GM12873 (cell line): ENCODE data around the gene XNDC1N.

Experiments
- TF ChIP-seq, protein P1 (sequence below): IDR thresholded peaks from 2 replicates; pipeline ENCODE4 v1.5.1; 2012; ENCODE audit warnings: low read depth, mild to moderate bottlenecking, moderate library complexity, low read length, control low read depth; ENCODE audit not compliant: insufficient read depth; ENCODE audit errors: missing control alignments

The XNDC1N gene

DNA sequence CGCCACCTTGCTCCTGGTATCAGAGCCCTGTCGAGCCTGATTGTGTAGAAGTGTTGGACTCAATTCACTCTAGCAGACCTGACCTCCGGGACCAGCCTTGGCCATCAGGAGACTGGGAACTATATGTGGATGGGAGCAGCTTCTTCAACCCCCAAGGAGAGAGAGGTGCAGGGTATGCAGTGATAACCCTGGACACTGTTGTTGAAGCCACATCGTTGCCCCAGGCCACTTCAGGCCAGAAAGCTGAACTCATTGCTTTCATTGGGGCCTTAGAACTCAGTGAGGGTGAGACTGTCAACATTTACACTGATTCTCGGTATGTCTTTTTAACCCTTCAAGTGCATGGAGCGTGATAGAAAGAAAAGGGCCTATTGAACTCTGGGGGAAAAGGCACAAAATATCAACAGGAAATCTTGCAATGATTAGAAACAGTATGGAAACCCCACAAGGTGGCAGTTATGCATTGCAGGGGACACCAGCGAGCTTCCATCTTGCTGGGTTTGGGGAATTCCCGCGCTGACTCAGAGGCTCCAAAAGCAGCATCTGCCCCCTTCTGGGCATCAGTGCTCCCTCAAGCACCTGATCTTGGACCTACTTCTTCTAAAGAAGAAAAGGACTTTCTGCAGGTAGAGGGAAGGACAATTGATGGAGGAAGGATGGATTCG lies 16.9 kb downstream of the XNDC1N start:
- TF ChIP-seq, protein P1, sequence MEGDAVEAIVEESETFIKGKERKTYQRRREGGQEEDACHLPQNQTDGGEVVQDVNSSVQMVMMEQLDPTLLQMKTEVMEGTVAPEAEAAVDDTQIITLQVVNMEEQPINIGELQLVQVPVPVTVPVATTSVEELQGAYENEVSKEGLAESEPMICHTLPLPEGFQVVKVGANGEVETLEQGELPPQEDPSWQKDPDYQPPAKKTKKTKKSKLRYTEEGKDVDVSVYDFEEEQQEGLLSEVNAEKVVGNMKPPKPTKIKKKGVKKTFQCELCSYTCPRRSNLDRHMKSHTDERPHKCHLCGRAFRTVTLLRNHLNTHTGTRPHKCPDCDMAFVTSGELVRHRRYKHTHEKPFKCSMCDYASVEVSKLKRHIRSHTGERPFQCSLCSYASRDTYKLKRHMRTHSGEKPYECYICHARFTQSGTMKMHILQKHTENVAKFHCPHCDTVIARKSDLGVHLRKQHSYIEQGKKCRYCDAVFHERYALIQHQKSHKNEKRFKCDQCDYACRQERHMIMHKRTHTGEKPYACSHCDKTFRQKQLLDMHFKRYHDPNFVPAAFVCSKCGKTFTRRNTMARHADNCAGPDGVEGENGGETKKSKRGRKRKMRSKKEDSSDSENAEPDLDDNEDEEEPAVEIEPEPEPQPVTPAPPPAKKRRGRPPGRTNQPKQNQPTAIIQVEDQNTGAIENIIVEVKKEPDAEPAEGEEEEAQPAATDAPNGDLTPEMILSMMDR: peak; percentile 52

DNA sequence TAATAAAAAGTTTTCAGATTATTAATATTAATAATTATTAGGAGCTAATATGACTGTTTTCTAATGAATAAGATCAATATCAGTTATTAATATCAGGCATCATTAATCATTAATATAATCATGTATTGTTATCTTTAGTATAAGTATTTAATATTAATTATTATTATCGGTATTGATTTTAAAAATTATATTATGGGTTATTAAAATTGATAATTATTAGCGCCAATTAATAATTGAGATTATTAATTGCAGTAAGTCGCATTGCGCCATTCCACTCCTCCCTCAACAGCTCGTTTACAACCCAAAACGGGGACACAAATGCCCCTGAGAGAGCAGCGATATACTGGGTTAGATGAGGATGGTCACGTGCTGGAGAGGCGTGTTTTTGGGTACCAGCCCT lies 20.2 kb downstream of the XNDC1N start:
- TF ChIP-seq, protein P1: no peak

DNA sequence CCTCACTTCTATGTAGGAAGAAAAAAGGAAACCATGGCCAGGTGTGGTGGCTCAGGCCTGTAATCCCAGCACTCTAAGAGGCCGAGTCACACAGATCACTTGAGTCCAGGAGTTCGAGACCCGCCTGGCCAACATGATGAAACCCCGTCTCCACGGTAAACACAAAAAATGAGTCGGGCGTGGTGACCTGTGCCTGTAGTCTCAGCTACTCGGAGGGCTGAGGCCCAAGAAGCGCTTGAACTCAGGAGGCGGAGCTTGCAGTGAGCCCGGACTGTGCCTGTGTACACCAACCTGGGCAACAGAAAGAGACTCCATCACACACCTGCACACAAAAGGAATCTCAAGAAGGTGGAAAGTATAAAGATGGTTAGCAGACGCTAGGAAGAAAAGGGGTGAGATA lies 32.4 kb downstream of the XNDC1N start:
- TF ChIP-seq, protein P1: no peak
